GM12878 (cell line): ENCODE results near the gene LRP8. TPM values are rescaled to one million over a fixed set of nuclear protein-coding genes. Genes with fewer than 3 reads are reported as not detected.

ENCODE experiments used
- ATAC-seq: fragments of 200-7000 bp; cut with Tn5 transposase; 3 replicates; pipeline ENCODE4 v1.9.1; 2020; ENCODE audit warnings: mild to moderate bottlenecking, moderate library complexity
- BruUV-seq: library from RNA; stranded (reverse); fragments of 400-500 nt; replicated peaks from 2 replicates; lab custom pipeline; 2021; lab: Mats Ljungman, UMichigan
- CTCF ChIA-PET: fragments of 300-600 bp; sonication (Branson Sonifier 250); formaldehyde crosslinking; extraction: SDS; loops from one replicate; lab custom pipeline; 2021; ENCODE audit warnings: inconsistent platforms; lab: Yijun Ruan, JAX
- POLR2A ChIA-PET: fragments of 350-600 bp; formaldehyde crosslinking; extraction: SDS; loops from one replicate; lab custom pipeline; 2021; ENCODE audit warnings: inconsistent platforms; lab: Charles Lee
- RAD21 ChIA-PET: fragments of 300-600 bp; sonication (Branson Sonifier 250); formaldehyde crosslinking; loops from one replicate; lab custom pipeline; 2023; ENCODE audit warnings: antibody characterized with exemption; ENCODE audit not compliant: unreplicated experiment; lab: Charles Lee
- SMC1A ChIA-PET: fragments of 300-600 bp; sonication (Branson Sonifier 250); formaldehyde crosslinking; loops from one replicate; lab custom pipeline; 2023; ENCODE audit not compliant: unreplicated experiment, uncharacterized antibody; lab: Charles Lee
- DNase-seq: peaks from one replicate; pipeline ENCODE4 v3.0.0-alpha.2; 2011; ENCODE audit warnings: low read depth, low spot score
- FAIRE-seq: peaks from 3 replicates; lab custom pipeline; 2011; peaks lifted over from hg19 to GRCh38; lab: Jason Lieb, UNC
- H2AFZ ChIP-seq: 2 replicates; pipeline ENCODE4 v1.6.0; 2011; ENCODE audit warnings: low read depth, low read length, control low read depth; ENCODE audit not compliant: control insufficient read depth
- H3K27ac ChIP-seq: 2 replicates; pipeline ENCODE4 v1.5.1; 2011; ENCODE audit warnings: control low read depth; ENCODE audit not compliant: control insufficient read depth, insufficient read depth
- H3K27me3 ChIP-seq, 2 experiments: replicated peaks in 1 of 2; 2 replicates each; pipeline versions ENCODE4 v1.6.0 to v1.6.1; 2011; ENCODE audit warnings: low read length in 1 of 2; ENCODE audit not compliant: control insufficient read depth in 2 of 2, insufficient read depth in 2 of 2
- H3K36me3 ChIP-seq, 2 experiments: 2 replicates each; pipeline ENCODE4 v1.5.1; 2011; ENCODE audit warnings: low read length in 1 of 2; ENCODE audit not compliant: control insufficient read depth in 2 of 2, insufficient read depth in 2 of 2
- H3K4me1 ChIP-seq: 2 replicates; pipeline ENCODE4 v1.6.1; 2011; ENCODE audit warnings: mild to moderate bottlenecking, low read length, moderate library complexity, mixed read lengths; ENCODE audit not compliant: control insufficient read depth, insufficient read depth
- H3K4me2 ChIP-seq: 2 replicates; pipeline ENCODE4 v1.6.0; 2011; ENCODE audit warnings: control low read depth; ENCODE audit not compliant: control insufficient read depth, insufficient read depth
- H3K4me3 ChIP-seq: fragments of 200-600 bp; sonication (generic); 2 replicates; pipeline ENCODE4 v1.5.1; 2016
- H3K79me2 ChIP-seq: 2 replicates; pipeline ENCODE4 v1.6.0; 2011; ENCODE audit warnings: low read length; ENCODE audit not compliant: control insufficient read depth, insufficient read depth
- H3K9ac ChIP-seq: 2 replicates; pipeline ENCODE4 v1.8.0; 2011; ENCODE audit warnings: low read length, control low read depth, mixed read lengths; ENCODE audit not compliant: control insufficient read depth, insufficient read depth
- H3K9me3 ChIP-seq: replicated peaks from 3 replicates; pipeline ENCODE4 v1.5.1; 2011; ENCODE audit warnings: mild to moderate bottlenecking, low read length; ENCODE audit not compliant: control insufficient read depth, insufficient read depth
- H4K20me1 ChIP-seq: 2 replicates; pipeline ENCODE4 v1.6.0; 2011; ENCODE audit not compliant: control insufficient read depth, insufficient read depth
- ASH2L ChIP-seq: fragments of 300-600, 200-600 bp; sonication (generic); IDR thresholded peaks from 2 replicates; pipeline ENCODE4 v1.6.1; 2017; ENCODE audit warnings: low read depth, mild to moderate bottlenecking, borderline replicate concordance
- ATF3 ChIP-seq: IDR thresholded peaks from 2 replicates; pipeline ENCODE4 v1.6.1; 2011; ENCODE audit warnings: low read depth, mild to moderate bottlenecking, low read length, moderate library complexity, borderline replicate concordance; ENCODE audit errors: extremely low read depth
- BMI1 ChIP-seq: fragments of 450-650 bp; IDR thresholded peaks from 2 replicates; pipeline ENCODE4 v1.6.1; 2016; ENCODE audit warnings: mild to moderate bottlenecking, moderate library complexity, borderline replicate concordance
- CHD1 ChIP-seq: IDR thresholded peaks from 2 replicates; pipeline ENCODE4 v1.6.1; 2012; ENCODE audit warnings: low read depth, low read length, improper control_type of control experiment
- CHD4 ChIP-seq: fragments of 200-600 bp; sonication (generic); IDR thresholded peaks from 2 replicates; pipeline ENCODE4 v1.6.1; 2016; ENCODE audit warnings: mild to moderate bottlenecking
- EGR1 ChIP-seq, 2 experiments: IDR thresholded peaks; 1 replicate in 1 of 2; 2 replicates in 1 of 2; pipeline ENCODE4 v1.6.1; 2011 to 2012; ENCODE audit warnings: low read depth in 2 of 2, low read length in 2 of 2, borderline replicate concordance in 1 of 2, mild to moderate bottlenecking in 1 of 2, moderate library complexity in 1 of 2
- GABPA ChIP-seq: IDR thresholded peaks from 2 replicates; pipeline ENCODE4 v1.6.1; 2014; ENCODE audit warnings: antibody characterized with exemption, low read depth, mild to moderate bottlenecking, inconsistent platforms
- HDGF ChIP-seq: fragments of 450-650 bp; IDR thresholded peaks from 2 replicates; pipeline ENCODE4 v1.6.1; 2016; ENCODE audit warnings: antibody characterized with exemption
- JUNB ChIP-seq: IDR thresholded peaks from 2 replicates; pipeline ENCODE4 v1.6.1; 2016; ENCODE audit warnings: antibody characterized with exemption, mild to moderate bottlenecking
- JUND ChIP-seq: IDR thresholded peaks from 2 replicates; pipeline ENCODE4 v1.6.1; 2012; ENCODE audit warnings: low read depth, mild to moderate bottlenecking, low read length, improper control_type of control experiment, moderate library complexity
- NFYA ChIP-seq: IDR thresholded peaks from 2 replicates; pipeline ENCODE4 v1.6.1; 2011; ENCODE audit warnings: low read depth, mild to moderate bottlenecking, low read length, improper control_type of control experiment, borderline replicate concordance
- NKRF ChIP-seq: fragments of 450-650 bp; conservative IDR thresholded peaks from 2 replicates; pipeline ENCODE4 v1.6.1; 2017; ENCODE audit warnings: mild to moderate bottlenecking, moderate library complexity
- PML ChIP-seq: IDR thresholded peaks from 2 replicates; pipeline ENCODE4 v1.6.1; 2012; ENCODE audit warnings: low read length, inconsistent platforms
- POLR2A ChIP-seq: IDR thresholded peaks from 2 replicates; pipeline ENCODE4 v1.6.1; 2011; ENCODE audit warnings: low read depth, mild to moderate bottlenecking, low read length
- SIN3A ChIP-seq: IDR thresholded peaks from 2 replicates; pipeline ENCODE4 v1.6.1; 2012; ENCODE audit warnings: low read depth, low read length, improper control_type of control experiment
- SMAD1 ChIP-seq: fragments of 450-650 bp; IDR thresholded peaks from 2 replicates; pipeline ENCODE4 v1.6.1; 2018; ENCODE audit warnings: mild to moderate bottlenecking, low read depth; ENCODE audit not compliant: partially characterized antibody
- SREBF1 ChIP-seq: IDR thresholded peaks from 2 replicates; pipeline ENCODE4 v1.6.1; 2012; ENCODE audit warnings: mild to moderate bottlenecking, low read length
- STAT3 ChIP-seq: IDR thresholded peaks from 2 replicates; pipeline ENCODE4 v1.6.1; 2011; ENCODE audit warnings: low read depth, low read length, improper control_type of control experiment
- ZNF384 ChIP-seq: IDR thresholded peaks from 2 replicates; pipeline ENCODE4 v1.6.1; 2012; ENCODE audit warnings: low read depth, mild to moderate bottlenecking, low read length, improper control_type of control experiment, borderline replicate concordance
- WGBS: methylation state at CpG from one replicate; pipeline ENCODE4 v1.1.6; 2016; ENCODE audit warnings: low lambda C conversion rate; ENCODE audit not compliant: insufficient replicate concordance, insufficient coverage; ENCODE audit errors: missing lambda C conversion rate; 5-methylcytosine and 5-hydroxymethylcytosine counted together
- in situ Hi-C: fragments of 300-500 bp; cut with MboI; formaldehyde crosslinking; loops from 9 replicates; pipeline ENCODE4 v1.14.3; 2018; ENCODE audit warnings: mixed read lengths
- intact Hi-C: fragments of 100-400 bp; cut with micrococcal nuclease; formaldehyde crosslinking; loops from one replicate; pipeline ENCODE4 v1.14.2; 2022; ENCODE audit not compliant: unreplicated experiment
- polyA plus RNA-seq, 11 experiments: library from polyadenylated mRNA; depleted of rRNA in 4 of 11; unstranded in 6 of 11; stranded (reverse) in 5 of 11; fragments of >200 nt; fragmentation: Nextera tagmentation in 4 of 11; fragmentation: Illumina TruSeq in 1 of 11; extraction: Ambion mirVana in 4 of 11; extraction: Trizol in 1 of 11; gene quantifications; 1 replicate in 1 of 11; 2 replicates in 10 of 11; pipeline versions ENCODE4 v1.2.1 to v1.2.3, GENCODE V29; 2011 to 2016; ENCODE audit warnings: inconsistent platforms in 2 of 11, missing spikeins in 2 of 11, low read depth in 1 of 11
- total RNA-seq, 4 experiments: library from RNA; depleted of rRNA in 3 of 4; stranded (reverse); fragments of >200 nt in 3 of 4; fragmentation: Illumina TruSeq in 1 of 4; extraction: Trizol in 1 of 4; gene quantifications; 2 replicates each; pipeline versions ENCODE4 v1.2.1 to v1.2.3, GENCODE V29; 2013 to 2021
- TF ChIP-seq, protein P1 (sequence below): IDR thresholded peaks from 2 replicates; pipeline ENCODE4 v1.6.1; 2011; ENCODE audit warnings: borderline replicate concordance, low read depth, mild to moderate bottlenecking, moderate library complexity, low read length; ENCODE audit not compliant: insufficient read depth, poor library complexity, severe bottlenecking

LRP8 gene
- total and polyA plus RNA-seq, 10 of the 15 experiments (the other 5 are each of a cell fraction or from before 2014, with no cell fraction given) = 2.8 to 40.5 (median 22.3) TPM

- TF ChIP-seq GABPA (no peak), PML (no peak), CHD4 (no peak)
- TF ChIP-seq, protein P1, sequence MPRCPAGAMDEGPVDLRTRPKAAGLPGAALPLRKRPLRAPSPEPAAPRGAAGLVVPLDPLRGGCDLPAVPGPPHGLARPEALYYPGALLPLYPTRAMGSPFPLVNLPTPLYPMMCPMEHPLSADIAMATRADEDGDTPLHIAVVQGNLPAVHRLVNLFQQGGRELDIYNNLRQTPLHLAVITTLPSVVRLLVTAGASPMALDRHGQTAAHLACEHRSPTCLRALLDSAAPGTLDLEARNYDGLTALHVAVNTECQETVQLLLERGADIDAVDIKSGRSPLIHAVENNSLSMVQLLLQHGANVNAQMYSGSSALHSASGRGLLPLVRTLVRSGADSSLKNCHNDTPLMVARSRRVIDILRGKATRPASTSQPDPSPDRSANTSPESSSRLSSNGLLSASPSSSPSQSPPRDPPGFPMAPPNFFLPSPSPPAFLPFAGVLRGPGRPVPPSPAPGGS = no peak
- TF ChIP-seq, all 136 proteins: peak for 0
These were observed 71.1 kb downstream of the LRP8 start (continued) for GRCh38 chr1:53256511-53257453.

- Histone ChIP-seq H3K27ac (no peak overlapping the region), H3K79me2 (no peaks in the 10 kb centered on the region), H3K27me3 (no peaks in the 10 kb centered on the region), H4K20me1 (no peaks in the 10 kb centered on the region), H2AFZ (no peak overlapping the region), H3K9me3 (no peaks in the 10 kb centered on the region), H3K4me1 (peaks cover under 1% of the 10 kb centered on the region), H3K36me3 (peaks cover 17 to 27% of the 10 kb centered on the region in 2 experiments), H3K4me2 (no peak overlapping the region), H3K9ac (no peak overlapping the region), H3K4me3 (no peak overlapping the region)
- no TSS peak for BruUV-seq
- ChIA-PET SMC1A (interaction anchor here (0.8 kb wide), 1 partner anchor 34 kb away, joined by 3 read pairs; no protein-coding TSS in a partner anchor), POLR2A (no interaction called here), CTCF (interaction anchor here (1.1 to 1.7 kb wide), 2 partner anchors 24 to 139 kb away, joined by 3 to 4 read pairs; no protein-coding TSS in a partner anchor), RAD21 (interaction anchor here (0.6 kb wide), 1 partner anchor 240 kb away, joined by 3 read pairs; no protein-coding TSS in a partner anchor)
- no peak for DNase-seq
- in situ Hi-C loops = no loop called here
- intact Hi-C loops = no loop called here
- WGBS = 98% methylated on average over 3 of the region's 4 CpGs
- ATAC-seq = no peak
- FAIRE-seq = no peak
- TF ChIP-seq STAT3 = no peak
- TF ChIP-seq SMAD1 = no peak
- TF ChIP-seq ZNF384 = no peak
- TF ChIP-seq ATF3 = no peak
- no peak for TF ChIP-seq CHD1
- no peak for TF ChIP-seq JUND
- no peak for TF ChIP-seq SREBF1
- no peak for TF ChIP-seq NFYA
- no peak for TF ChIP-seq JUNB
- TF ChIP-seq POLR2A = no peak
- TF ChIP-seq BMI1 = no peak
- TF ChIP-seq HDGF = no peak
- no peak for TF ChIP-seq NKRF
- no peak for TF ChIP-seq EGR1 (IDR thresholded peaks at IDR 0.05; ENCODE audit: borderline replicate concordance in 1 of 2, low read depth in 2 of 2, low read length in 2 of 2)
- TF ChIP-seq ASH2L = no peak
- no peak for TF ChIP-seq SIN3A
These were observed 72.8 kb downstream of the LRP8 start for GRCh38 chr1:53255031-53255430.
